Skeletal muscle tissue (tissue), 4 donors: ENCODE results near the gene PPP2R1B. TPM values are rescaled to one million over a fixed set of nuclear protein-coding genes. Genes with fewer than 3 reads are reported as not detected.

Source experiments
- H3K27ac ChIP-seq: one replicate; pipeline ENCODE4 v1.7.0; 2013; ENCODE audit warnings: mild to moderate bottlenecking, low read depth, low read length, inconsistent platforms
- H3K27me3 ChIP-seq, 3 donors: one replicate each; pipeline ENCODE4 v1.7.0; 2013; ENCODE audit warnings: low read length in 3 of 3; ENCODE audit not compliant: control insufficient read depth in 3 of 3, insufficient read depth in 3 of 3
- H3K36me3 ChIP-seq, 3 donors: one replicate each; pipeline ENCODE4 v1.7.0; 2013; ENCODE audit warnings: low read length in 3 of 3; ENCODE audit not compliant: control insufficient read depth in 3 of 3, insufficient read depth in 3 of 3
- H3K4me1 ChIP-seq, 3 donors: one replicate each; pipeline ENCODE4 v1.7.0; 2013; ENCODE audit warnings: low read length in 3 of 3, mild to moderate bottlenecking in 3 of 3; ENCODE audit not compliant: control insufficient read depth in 3 of 3, insufficient read depth in 3 of 3
- H3K4me3 ChIP-seq, 3 donors: one replicate each; pipeline ENCODE4 v1.7.0; 2013; ENCODE audit warnings: low read length in 3 of 3
- H3K9ac ChIP-seq, 3 donors: one replicate each; pipeline ENCODE4 v1.7.0; 2013; ENCODE audit warnings: low read length in 3 of 3, mild to moderate bottlenecking in 3 of 3, moderate library complexity in 2 of 3, low read depth in 1 of 3
- H3K9me3 ChIP-seq, 3 donors: one replicate each; pipeline ENCODE4 v1.7.0; 2013; ENCODE audit warnings: low read length in 3 of 3; ENCODE audit not compliant: control insufficient read depth in 3 of 3
- total RNA-seq: library from RNA; depleted of rRNA; stranded (reverse); fragments of >200 nt; gene quantifications from one replicate; pipeline ENCODE4 v1.2.3, GENCODE V29; 2014
- donor health status: Osteomylitis.

The PPP2R1B gene
- total RNA-seq, 1 donor from 2014 or later = 25.1 TPM

DNA sequence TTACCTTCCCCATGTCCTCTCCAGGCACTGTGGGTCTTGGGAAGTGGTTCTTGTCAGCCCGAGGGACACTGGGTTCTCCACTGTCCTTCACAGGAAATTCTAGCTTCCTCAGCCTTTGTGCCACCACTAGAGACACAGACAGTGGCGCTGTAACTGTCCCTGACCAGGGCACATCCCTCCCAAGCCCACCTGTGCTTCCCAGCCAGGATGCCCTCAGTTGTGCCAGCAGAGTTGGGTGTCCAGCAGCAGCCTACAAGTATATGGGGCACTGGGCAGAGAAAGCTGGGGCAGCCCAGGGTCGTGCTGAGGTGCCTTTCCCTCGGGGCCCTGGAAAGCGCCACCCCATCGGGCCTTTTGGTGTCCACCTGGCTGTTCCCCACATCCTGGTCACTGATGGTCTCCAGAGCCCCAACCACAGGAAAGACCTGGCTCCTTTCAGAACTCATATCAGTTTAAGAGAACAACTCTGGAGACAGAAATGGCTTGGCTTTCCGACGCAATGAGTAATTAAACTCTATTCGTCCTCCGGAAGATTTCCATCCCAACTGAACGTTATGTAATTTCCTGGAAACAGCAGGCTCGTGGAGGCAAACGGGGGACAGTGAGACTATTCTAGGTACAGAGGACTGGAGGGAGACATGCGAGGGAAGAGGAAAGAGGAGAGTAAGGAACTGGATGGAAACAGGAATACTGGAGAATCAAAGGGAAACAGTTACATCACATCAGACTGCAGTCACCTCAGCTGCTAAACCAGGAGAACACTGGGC, 28.6 kb downstream of the PPP2R1B start:
- no peaks in the 10 kb centered on the region for H3K27me3 ChIP-seq
- peaks cover 7 to 20% (median 15%) of the 10 kb centered on the region in 3 donors for H3K36me3 ChIP-seq
- H3K27ac ChIP-seq = peak overlapping the region; percentile 99
- peaks cover 60 to 63% (median 63%) of the 10 kb centered on the region in 3 donors for H3K4me1 ChIP-seq
- peak overlapping the region; percentile 19 to 54 (median 25) for H3K4me3 ChIP-seq
- peak overlapping the region; percentile 66 to 90 (median 66) for H3K9ac ChIP-seq
- no peaks in the 10 kb centered on the region for H3K9me3 ChIP-seq

DNA sequence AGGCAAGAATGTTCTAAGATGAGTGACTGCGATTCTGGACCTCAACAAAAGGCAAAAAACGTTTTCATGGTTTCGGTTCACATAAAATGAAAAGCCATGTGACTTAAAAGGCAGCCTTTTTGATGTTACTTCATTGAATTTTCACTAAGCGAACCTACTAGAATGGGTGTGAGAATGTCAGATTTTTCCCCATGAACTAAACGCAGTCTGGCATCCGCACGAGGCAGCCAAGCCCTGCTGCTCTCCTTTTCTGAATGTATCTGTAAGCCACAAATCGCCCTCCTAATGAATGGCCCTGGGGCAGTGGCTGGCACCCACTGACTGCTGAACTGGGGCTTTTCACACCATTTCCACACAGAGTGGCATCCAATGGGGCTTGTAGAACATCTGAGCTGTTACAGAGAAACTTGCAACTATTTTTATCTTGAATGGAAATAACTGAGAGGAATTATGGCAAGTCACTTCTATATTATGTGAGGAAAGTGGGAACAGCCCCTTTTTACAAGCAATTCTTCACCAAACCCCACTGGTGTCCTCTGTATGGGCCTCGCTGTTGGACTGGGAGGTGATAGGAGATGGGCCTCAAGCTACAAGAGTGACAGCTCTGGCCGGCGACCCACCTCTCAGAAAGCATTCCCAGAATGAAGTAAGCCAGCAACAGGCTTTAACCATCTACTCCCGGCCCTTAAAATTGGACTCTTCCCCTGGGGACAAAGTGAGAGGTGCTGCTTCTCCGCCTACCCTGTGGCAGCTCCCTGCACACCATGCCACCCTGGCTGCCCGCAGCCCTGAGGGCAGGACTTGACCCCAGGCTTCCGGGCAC, 29.4 kb downstream of the PPP2R1B start:
- no peaks in the 10 kb centered on the region for H3K9me3 ChIP-seq
- no peaks in the 10 kb centered on the region for H3K27me3 ChIP-seq
- H3K4me1 ChIP-seq = peaks cover 66 to 70% (median 70%) of the 10 kb centered on the region in 3 donors
- H3K27ac ChIP-seq = peak overlapping the region; percentile 99
- H3K36me3 ChIP-seq = peaks cover 5 to 17% (median 12%) of the 10 kb centered on the region in 3 donors
- H3K4me3 ChIP-seq = peak overlapping the region in 2 of 3 donors; percentile 16 to 80
- peak overlapping the region; percentile 79 to 90 (median 87) for H3K9ac ChIP-seq

DNA sequence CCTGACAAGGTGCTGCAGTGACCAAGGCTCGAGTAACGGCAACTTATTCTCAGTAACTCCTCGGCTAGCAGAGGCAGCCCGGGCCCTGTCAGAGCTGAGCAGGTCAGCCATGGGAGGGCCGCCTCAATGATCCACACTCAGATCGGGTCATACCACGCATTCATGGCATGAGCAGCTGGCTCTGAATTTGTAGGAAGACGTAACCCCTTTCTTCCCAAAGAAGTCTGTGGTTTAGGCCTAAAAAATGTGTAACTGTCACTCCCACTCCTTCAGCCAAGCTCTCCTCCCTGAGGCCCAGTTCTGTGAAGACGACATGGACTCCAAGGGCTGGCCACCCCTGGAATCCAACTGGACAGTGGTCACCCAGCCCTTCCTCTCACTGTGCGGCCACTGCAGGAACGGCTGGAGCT, 30.0 kb downstream of the PPP2R1B start:
- H3K4me1 ChIP-seq = peaks cover 72 to 77% (median 76%) of the 10 kb centered on the region in 3 donors
- H3K4me3 ChIP-seq = peak overlapping the region; percentile 68 to 80 (median 76)
- peaks cover 4 to 10% (median 5%) of the 10 kb centered on the region in 3 donors for H3K36me3 ChIP-seq
- peak overlapping the region; percentile 99 for H3K27ac ChIP-seq
- H3K27me3 ChIP-seq = no peaks in the 10 kb centered on the region
- no peaks in the 10 kb centered on the region for H3K9me3 ChIP-seq
- peak overlapping the region; percentile 79 to 90 (median 87) for H3K9ac ChIP-seq

DNA sequence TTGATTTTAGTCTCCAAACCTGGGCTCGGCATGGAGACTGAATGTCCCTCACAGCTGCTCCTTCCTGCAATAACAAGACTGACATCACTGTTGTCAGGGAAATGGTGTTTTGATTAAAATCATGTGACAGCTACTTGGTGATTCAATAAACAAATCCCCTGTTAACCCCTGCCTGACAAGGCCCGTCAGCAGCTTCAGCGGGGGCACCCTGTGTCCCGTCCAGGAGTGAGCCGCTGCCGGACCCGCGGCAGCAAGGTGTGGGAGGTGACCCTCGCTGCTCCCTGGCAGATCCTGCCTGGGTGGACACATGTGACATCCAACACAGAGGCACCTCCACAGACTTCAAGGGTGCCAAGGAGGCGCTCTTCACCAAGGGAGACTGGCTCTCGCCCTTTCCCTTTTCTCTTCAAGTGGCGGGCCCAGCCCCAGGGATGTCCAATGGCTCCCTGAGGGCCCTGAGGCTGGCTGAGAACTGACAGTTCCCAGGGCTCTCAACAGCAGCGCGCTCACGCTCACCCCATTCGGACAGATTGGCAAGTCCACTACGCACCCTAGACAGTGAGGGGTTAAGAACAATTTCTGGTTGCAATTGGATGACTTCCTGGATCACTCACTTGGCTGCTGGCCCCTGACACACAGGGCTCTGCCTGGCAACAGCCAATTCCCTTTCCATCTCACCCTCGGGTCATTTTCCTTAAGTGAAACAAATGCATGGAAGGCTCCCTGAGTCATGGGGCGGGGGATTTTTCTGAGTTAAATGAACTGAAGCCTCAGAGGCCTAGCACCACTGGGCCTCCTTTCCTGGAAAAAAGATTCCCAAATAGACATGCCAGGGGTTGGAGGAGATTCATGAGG, 30.7 kb downstream of the PPP2R1B start:
- H3K27me3 ChIP-seq = no peaks in the 10 kb centered on the region
- H3K9ac ChIP-seq = peak overlapping the region; percentile 79 to 90 (median 87)
- H3K4me3 ChIP-seq = peak overlapping the region; percentile 68 to 80 (median 76)
- H3K36me3 ChIP-seq = peaks cover 0 to 4% (median 0%) of the 10 kb centered on the region in 3 donors
- H3K4me1 ChIP-seq = peaks cover 79 to 83% (median 82%) of the 10 kb centered on the region in 3 donors
- H3K9me3 ChIP-seq = no peaks in the 10 kb centered on the region
- H3K27ac ChIP-seq = peak overlapping the region; percentile 99

DNA sequence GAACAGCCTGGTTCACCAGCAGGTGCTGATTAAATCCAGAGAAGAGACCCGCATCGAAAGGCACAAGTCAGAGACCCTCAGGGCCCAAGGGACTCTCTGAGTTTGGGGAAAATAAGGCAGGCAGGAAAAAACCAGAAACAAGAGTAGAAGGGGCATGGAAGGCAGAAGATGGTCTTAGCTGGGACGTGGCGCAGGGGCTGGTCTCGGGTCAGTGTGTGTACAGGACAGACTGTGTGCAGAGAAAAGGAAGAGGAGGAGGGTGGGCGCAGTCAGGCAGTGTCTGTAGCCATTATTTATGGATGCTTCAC, 31.3 kb downstream of the PPP2R1B start:
- Histone ChIP-seq H3K9me3 (no peaks in the 10 kb centered on the region), H3K27me3 (no peaks in the 10 kb centered on the region), H3K9ac (peak overlapping the region; percentile 79 to 90 (median 87)), H3K4me3 (peak overlapping the region in 1 of 3 donors; percentile 57), H3K4me1 (peaks cover 84 to 88% (median 87%) of the 10 kb centered on the region in 3 donors), H3K27ac (peak overlapping the region; percentile 99), H3K36me3 (peaks cover 0 to 3% (median 0%) of the 10 kb centered on the region in 3 donors)

DNA sequence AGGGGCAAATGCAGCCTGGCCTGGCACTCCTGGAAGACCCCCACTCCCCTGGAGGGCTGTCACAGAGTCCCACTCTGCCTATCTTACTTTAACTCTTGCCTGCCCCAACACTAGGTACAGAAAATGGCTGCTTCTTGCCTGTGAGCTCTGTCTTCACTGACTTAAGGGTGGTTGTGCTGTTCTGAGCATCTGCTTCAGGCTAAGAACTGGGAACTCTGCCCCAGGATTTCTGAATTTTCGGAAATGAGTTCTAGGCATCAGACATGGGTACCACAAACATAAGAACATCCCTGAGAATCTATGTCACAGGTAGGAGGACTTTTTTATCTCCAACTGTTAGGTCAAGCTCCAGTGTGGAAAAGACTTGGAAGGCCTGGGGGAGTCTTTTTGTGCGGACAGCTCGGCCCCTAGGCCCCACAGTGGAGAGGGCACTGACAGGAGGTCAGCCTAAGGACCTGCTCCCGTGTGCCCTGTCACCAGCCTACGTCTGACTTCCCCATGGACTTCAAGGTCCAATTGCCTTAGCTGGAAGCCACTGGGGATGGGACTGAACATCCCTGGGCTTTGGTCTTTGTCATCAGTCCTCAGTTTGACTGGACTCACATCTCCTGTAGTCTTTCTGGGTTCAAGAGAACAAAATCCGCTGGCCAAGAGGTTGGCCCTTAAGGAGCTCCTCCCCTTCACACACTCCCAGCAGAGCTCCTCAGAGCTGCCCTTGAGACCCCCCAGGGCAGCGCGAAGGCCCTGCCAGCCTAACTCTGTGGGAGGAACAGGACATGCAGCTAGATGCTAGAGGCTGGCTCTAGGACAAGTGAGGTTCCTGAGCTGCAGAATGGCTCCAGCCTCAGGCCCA, 31.9 kb downstream of the PPP2R1B start:
- no peaks in the 10 kb centered on the region for H3K9me3 ChIP-seq
- H3K4me1 ChIP-seq = peaks cover 90 to 93% (median 93%) of the 10 kb centered on the region in 3 donors
- H3K4me3 ChIP-seq = peak overlapping the region in 2 of 3 donors; percentile 25 to 58
- H3K27me3 ChIP-seq = no peaks in the 10 kb centered on the region
- H3K27ac ChIP-seq = peak overlapping the region; percentile 99
- H3K9ac ChIP-seq = peak overlapping the region; percentile 79 to 90 (median 87)
- H3K36me3 ChIP-seq = peaks cover 0 to 3% (median 0%) of the 10 kb centered on the region in 3 donors

DNA sequence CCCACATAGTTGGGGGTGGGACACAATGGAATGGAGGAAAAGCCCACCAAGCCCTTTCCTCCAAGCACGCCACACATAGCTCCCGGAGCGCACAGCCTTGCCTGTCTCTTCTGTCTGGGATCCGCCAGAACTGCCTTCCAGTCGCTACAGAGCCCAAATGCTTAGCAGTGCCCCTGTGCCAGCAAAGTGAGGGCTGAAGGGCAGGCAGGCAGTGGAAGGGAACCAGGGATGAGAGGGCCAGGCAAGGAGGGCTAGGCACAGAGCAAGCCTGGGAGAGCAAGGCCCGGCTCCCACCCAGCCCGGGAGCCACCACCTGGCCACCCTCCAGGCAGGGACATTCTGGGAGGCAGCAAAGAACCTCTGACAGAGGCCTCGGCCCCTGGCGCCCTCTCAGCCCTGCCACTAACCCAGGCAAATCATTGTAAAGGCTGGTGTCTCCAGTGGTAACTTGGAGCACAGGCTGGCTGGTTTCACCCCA, 32.5 kb downstream of the PPP2R1B start:
- Histone ChIP-seq H3K27ac (peak overlapping the region; percentile 99), H3K4me1 (peaks cover 91 to 95% (median 95%) of the 10 kb centered on the region in 3 donors), H3K27me3 (no peaks in the 10 kb centered on the region), H3K9ac (peak overlapping the region; percentile 74 to 90 (median 79)), H3K4me3 (peak overlapping the region in 2 of 3 donors; percentile 25 to 58), H3K36me3 (no peaks in the 10 kb centered on the region), H3K9me3 (no peaks in the 10 kb centered on the region)

DNA sequence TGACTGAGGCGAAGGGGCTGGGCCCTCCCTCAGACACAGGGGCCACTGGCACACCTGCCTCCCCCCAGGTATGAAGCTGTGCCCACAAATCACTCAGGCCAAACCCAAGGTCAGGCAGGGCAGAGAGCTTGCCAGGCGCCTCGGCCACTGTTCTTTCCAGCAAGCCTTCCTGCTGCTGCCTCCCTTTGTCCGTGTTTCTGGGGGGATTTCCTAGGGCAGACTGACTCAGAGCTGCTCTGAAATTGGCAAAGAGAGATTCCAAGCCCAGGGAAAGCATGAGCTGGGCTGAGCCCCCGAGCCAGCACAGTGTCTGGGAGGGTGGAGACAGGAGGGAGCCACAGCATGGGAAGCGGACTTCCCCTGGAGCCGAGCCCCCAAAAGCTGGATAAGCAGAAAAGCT, 33.2 kb downstream of the PPP2R1B start:
- peak overlapping the region; percentile 99 for H3K27ac ChIP-seq
- peak overlapping the region; percentile 74 to 90 (median 79) for H3K9ac ChIP-seq
- peaks cover 85 to 89% (median 89%) of the 10 kb centered on the region in 3 donors for H3K4me1 ChIP-seq
- no peaks in the 10 kb centered on the region for H3K9me3 ChIP-seq
- H3K36me3 ChIP-seq = no peaks in the 10 kb centered on the region
- H3K27me3 ChIP-seq = no peaks in the 10 kb centered on the region
- peak overlapping the region; percentile 25 to 58 (median 43) for H3K4me3 ChIP-seq
